CD4-positive, alpha-beta T cell (primary cell): ENCODE measurements around the gene SUFU. TPM values are rescaled to one million over a fixed set of nuclear protein-coding genes. Genes with fewer than 3 reads are reported as not detected.

Experiments used
- ATAC-seq: fragments of 200-7000 bp; cut with Tn5 transposase; one replicate; pipeline ENCODE4 v1.10.0; 2022; ENCODE audit warnings: mild to moderate bottlenecking; ENCODE audit not compliant: poor library complexity
- CTCF ChIA-PET: fragments of 350-600 bp; sonication (Branson Sonifier 250); formaldehyde crosslinking; loops from one replicate; lab custom pipeline; 2021; ENCODE audit warnings: antibody characterized with exemption, inconsistent platforms; lab: Charles Lee
- POLR2A ChIA-PET: fragments of 350-600 bp; sonication (Branson Sonifier 250); formaldehyde crosslinking; loops from one replicate; lab custom pipeline; 2021; ENCODE audit warnings: antibody characterized with exemption, inconsistent platforms; lab: Charles Lee
- DNase-seq, 14 experiments: peaks; one replicate each; pipeline ENCODE4 v3.0.0-alpha.2; 2013 to 2020; ENCODE audit warnings: mixed read lengths in 2 of 14
- H3K27ac ChIP-seq, 2 donors: one replicate each; pipeline versions ENCODE4 v1.5.1 to v1.7.0; 2013; ENCODE audit warnings: low read length in 2 of 2, low read depth in 1 of 2, mild to moderate bottlenecking in 1 of 2
- H3K27me3 ChIP-seq, 2 experiments: 1 replicate in 1 of 2; 2 replicates in 1 of 2; pipeline versions ENCODE4 v1.6.1 to v1.7.0; 2013; ENCODE audit warnings: low read length in 2 of 2, control low read depth in 1 of 2, mild to moderate bottlenecking in 1 of 2, moderate library complexity in 1 of 2; ENCODE audit not compliant: insufficient read depth in 2 of 2, control insufficient read depth in 1 of 2
- H3K36me3 ChIP-seq: one replicate; pipeline ENCODE4 v1.6.1; 2013; ENCODE audit warnings: low read length, control low read depth; ENCODE audit not compliant: insufficient read depth
- H3K4me1 ChIP-seq: one replicate; pipeline ENCODE4 v1.6.1; 2013; ENCODE audit warnings: low read length, control low read depth; ENCODE audit not compliant: insufficient read depth
- H3K4me3 ChIP-seq: one replicate; pipeline ENCODE4 v1.5.1; 2013; ENCODE audit warnings: mild to moderate bottlenecking, low read length, moderate library complexity
- H3K9me3 ChIP-seq, 2 experiments: 1 replicate in 1 of 2; 2 replicates in 1 of 2; pipeline versions ENCODE4 v1.6.1 to v1.7.0; 2013; ENCODE audit warnings: low read length in 2 of 2, mild to moderate bottlenecking in 2 of 2, control low read depth in 1 of 2, moderate library complexity in 1 of 2; ENCODE audit not compliant: control insufficient read depth in 1 of 2, insufficient read depth in 1 of 2
- H3K27ac Mint-ChIP-seq: one replicate; pipeline ENCODE4 v1.8.0; 2020; ENCODE audit warnings: mixed read lengths
- H3K27me3 Mint-ChIP-seq: one replicate; pipeline ENCODE4 v1.8.0; 2021; ENCODE audit warnings: mixed read lengths
- H3K36me3 Mint-ChIP-seq: one replicate; pipeline ENCODE4 v1.8.0; 2021; ENCODE audit warnings: low read depth, mixed read lengths
- H3K4me1 Mint-ChIP-seq: one replicate; pipeline ENCODE4 v1.8.0; 2021; ENCODE audit warnings: low read depth, mixed read lengths
- H3K4me3 Mint-ChIP-seq: one replicate; pipeline ENCODE4 v1.8.0; 2020; ENCODE audit warnings: mild to moderate bottlenecking, mixed read lengths
- H3K9me3 Mint-ChIP-seq: one replicate; pipeline ENCODE4 v1.8.0; 2020; ENCODE audit warnings: mixed read lengths
- intact Hi-C, 2 experiments: fragments of 100-400 bp; cut with DNase I in 1 of 2; cut with micrococcal nuclease in 1 of 2; formaldehyde crosslinking; loops; one replicate each; pipeline versions ENCODE4 v1.15.1 to v1.9.0; 2023 to 2025; cut with DNase I, micrococcal nuclease
- total RNA-seq, 174 experiments: library from RNA in 2 of 174; stranded (reverse) in 2 of 174; gene quantifications; one replicate each; pipeline ENCODE4 v1.2.3 and lab custom pipeline; 2021 to 2026
- TF ChIP-seq, protein P1 (sequence below): fragments of 200-600 bp; IDR thresholded peaks from one replicate; pipeline ENCODE4 v1.8.0; 2022; ENCODE audit warnings: antibody characterized with exemption, mild to moderate bottlenecking

SUFU gene
- total RNA-seq, 2 experiments from 2014 or later, result 6.7 to 7.3 TPM

DNA sequence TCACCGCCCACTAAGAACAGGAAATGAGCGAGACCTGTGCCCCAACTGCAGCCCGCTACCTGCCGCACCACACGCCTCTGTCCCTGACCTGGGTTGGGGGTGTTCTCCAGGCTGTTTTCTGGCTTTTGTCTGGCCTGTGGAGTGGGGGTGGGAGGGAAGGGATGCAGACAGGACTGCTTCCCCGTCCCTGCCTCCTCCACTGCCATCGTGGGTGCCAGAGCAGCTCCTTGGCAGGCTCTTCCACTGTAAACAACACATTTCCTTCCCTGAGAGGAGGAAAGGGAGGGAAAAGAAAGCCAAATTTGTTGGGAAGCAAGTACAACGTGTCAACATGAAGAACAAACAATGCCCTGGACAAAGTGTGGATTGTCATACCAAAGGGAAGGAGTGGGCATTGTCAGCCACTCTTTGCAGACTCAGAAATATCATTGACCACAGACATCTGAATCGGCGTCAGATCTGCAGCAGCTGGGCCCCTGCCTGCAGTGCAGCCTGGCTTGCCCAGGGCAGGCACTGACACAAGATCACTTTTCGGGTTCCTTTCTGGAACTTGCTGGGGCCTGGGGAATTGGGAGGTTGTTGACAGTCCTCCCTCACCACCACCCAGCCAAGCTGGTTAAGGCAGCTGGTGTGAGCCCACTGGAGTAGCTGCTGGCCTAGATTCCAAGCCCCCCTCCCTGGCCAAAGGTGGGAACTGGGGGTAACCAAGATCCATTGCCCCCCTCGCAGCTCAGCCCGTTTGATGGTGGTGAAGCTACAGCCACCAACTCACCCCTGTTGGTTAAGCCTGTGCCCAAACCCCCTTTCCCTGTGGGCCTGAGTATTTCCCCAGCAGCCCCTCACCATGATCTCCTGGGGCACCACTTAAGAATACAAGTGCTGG, 117.9 kb downstream of the SUFU start:
- POLR2A ChIA-PET, result no interaction called here
- no peaks in the 10 kb centered on the region for H3K9me3 Mint-ChIP-seq
- H3K4me3 Mint-ChIP-seq, result no peak overlapping the region
- intact Hi-C loops, result no loop called here
- H3K4me1 ChIP-seq, result peaks cover 17% of the 10 kb centered on the region
- DNase-seq, result peak in 1 of 14 experiments; percentile 8
- CTCF ChIA-PET, result no interaction called here
- TF ChIP-seq, protein P1, sequence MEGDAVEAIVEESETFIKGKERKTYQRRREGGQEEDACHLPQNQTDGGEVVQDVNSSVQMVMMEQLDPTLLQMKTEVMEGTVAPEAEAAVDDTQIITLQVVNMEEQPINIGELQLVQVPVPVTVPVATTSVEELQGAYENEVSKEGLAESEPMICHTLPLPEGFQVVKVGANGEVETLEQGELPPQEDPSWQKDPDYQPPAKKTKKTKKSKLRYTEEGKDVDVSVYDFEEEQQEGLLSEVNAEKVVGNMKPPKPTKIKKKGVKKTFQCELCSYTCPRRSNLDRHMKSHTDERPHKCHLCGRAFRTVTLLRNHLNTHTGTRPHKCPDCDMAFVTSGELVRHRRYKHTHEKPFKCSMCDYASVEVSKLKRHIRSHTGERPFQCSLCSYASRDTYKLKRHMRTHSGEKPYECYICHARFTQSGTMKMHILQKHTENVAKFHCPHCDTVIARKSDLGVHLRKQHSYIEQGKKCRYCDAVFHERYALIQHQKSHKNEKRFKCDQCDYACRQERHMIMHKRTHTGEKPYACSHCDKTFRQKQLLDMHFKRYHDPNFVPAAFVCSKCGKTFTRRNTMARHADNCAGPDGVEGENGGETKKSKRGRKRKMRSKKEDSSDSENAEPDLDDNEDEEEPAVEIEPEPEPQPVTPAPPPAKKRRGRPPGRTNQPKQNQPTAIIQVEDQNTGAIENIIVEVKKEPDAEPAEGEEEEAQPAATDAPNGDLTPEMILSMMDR, result no peak
- no peak overlapping the region for H3K4me3 ChIP-seq
- H3K36me3 Mint-ChIP-seq, result peaks cover 39% of the 10 kb centered on the region
- ATAC-seq, result no peak
- peaks cover 29% of the 10 kb centered on the region for H3K36me3 ChIP-seq
- H3K27me3 Mint-ChIP-seq, result no peaks in the 10 kb centered on the region
- H3K4me1 Mint-ChIP-seq, result peaks cover 10% of the 10 kb centered on the region
- H3K27me3 ChIP-seq, result no peaks in the 10 kb centered on the region
- H3K9me3 ChIP-seq, result no peaks in the 10 kb centered on the region
- H3K27ac Mint-ChIP-seq, result no peak overlapping the region
- H3K27ac ChIP-seq, result no peak overlapping the region

DNA sequence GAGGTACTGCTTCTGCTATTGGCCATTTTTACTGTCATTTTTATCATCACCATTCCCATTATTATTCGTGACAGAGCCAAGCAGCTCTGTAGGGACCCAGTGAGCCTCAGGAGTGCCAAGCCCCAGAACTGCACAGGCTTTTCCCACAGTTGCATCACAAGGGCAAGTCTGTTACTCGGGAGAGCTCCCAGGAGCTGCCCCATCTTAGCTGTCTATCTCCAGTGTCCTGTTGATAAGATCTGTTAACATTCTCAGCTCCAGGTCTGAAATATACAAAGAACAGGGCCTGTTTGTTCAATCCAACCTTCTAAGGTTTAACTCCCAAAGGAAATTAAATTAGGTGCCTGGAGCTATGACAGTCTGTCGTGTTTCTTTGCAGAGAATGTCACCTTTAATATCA, 120.3 kb downstream of the SUFU start:
- peaks cover 19% of the 10 kb centered on the region for H3K36me3 ChIP-seq
- ATAC-seq (no peak), DNase-seq (no peak)
- TF ChIP-seq, protein P1, result no peak
- intact Hi-C loops, result no loop called here
- Mint-ChIP-seq H3K36me3 (peaks cover 22% of the 10 kb centered on the region), H3K9me3 (no peaks in the 10 kb centered on the region), H3K27ac (no peak overlapping the region), H3K27me3 (no peaks in the 10 kb centered on the region), H3K4me1 (peaks cover 10% of the 10 kb centered on the region), H3K4me3 (no peak overlapping the region)
- POLR2A ChIA-PET, result no interaction called here
- H3K4me1 ChIP-seq, result peaks cover 17% of the 10 kb centered on the region
- no peaks in the 10 kb centered on the region for H3K27me3 ChIP-seq
- CTCF ChIA-PET, result no interaction called here
- no peak overlapping the region for H3K4me3 ChIP-seq
- no peaks in the 10 kb centered on the region for H3K9me3 ChIP-seq
- no peak overlapping the region for H3K27ac ChIP-seq

DNA sequence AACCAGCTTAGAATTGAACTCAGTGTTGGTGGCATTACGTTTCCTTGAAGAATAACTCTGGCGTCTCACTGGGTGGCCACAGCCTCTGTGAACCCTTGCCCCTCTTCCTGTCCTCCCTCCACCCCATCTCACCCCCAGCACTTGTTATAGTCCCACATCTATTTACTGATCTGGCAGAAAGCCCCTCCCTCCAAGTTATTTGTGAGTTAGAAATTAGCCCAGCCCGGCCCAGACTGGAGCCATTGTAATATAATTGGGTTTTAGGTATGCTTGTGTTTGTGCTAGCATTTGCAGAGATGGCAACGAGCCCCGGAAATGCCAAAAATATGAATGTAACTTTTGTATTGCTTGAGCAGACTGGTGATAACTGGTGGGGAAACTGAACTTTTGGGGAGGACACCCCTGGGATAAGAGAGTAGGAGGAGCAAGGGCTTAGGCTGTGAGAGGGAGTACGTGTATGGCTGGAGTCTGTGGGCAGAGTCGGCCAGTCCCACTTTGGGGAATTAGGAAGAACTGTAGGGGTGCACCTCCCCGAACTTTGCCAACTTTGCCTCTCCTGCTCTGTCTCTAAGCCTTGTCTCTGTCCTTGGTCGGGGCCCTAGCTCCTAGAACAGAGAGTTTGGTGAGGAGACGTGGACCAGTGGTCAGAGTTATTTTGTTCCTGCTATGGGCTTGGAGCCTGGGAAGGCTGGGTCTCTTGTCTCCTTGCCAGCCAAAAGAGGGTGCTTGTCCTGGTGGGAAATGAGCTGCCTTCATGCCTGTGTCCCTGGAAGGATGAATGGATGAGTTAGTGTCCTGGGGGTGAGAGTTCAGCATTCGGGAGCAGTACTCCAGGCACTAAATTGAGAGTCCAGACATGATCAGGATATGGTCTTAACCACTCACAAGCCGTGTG, 121.2 kb downstream of the SUFU start:
- no peaks in the 10 kb centered on the region for H3K9me3 ChIP-seq
- H3K27ac ChIP-seq, result no peak overlapping the region
- Mint-ChIP-seq H3K36me3 (peaks cover 15% of the 10 kb centered on the region), H3K27me3 (no peaks in the 10 kb centered on the region), H3K27ac (peak overlapping the region; percentile 13), H3K4me3 (no peak overlapping the region), H3K4me1 (peaks cover 10% of the 10 kb centered on the region), H3K9me3 (no peaks in the 10 kb centered on the region)
- no peaks in the 10 kb centered on the region for H3K27me3 ChIP-seq
- peaks cover 17% of the 10 kb centered on the region for H3K4me1 ChIP-seq
- TF ChIP-seq, protein P1, result no peak
- H3K36me3 ChIP-seq, result peaks cover 17% of the 10 kb centered on the region
- ATAC-seq (no peak), DNase-seq (no peak)
- intact Hi-C loops, result no loop called here
- ChIA-PET CTCF (no interaction called here), POLR2A (no interaction called here)
- no peak overlapping the region for H3K4me3 ChIP-seq
